DLD1 (cell line): ENCODE data around the gene SERPINE3.

Source experiments
- in situ Hi-C: cut with HindIII; loops from 2 replicates; pipeline ENCODE4 v1.10.0; 2017; ENCODE audit warnings: low sequenced_read_pairs

The SERPINE3 gene

GRCh38 chr13:51327961-51328360 lies 11.5 kb upstream of the SERPINE3 start:
- in situ Hi-C loops = no loop called here

- in situ Hi-C loops = no loop called here
Observed at GRCh38 chr13:51328488-51328887, 11.0 kb upstream of the SERPINE3 start.

- in situ Hi-C loops = no loop called here
Observed at GRCh38 chr13:51329606-51330005, 9.9 kb upstream of the SERPINE3 start.

GRCh38 chr13:51330791-51331190 lies 8.7 kb upstream of the SERPINE3 start:
- in situ Hi-C loops = no loop called here

- in situ Hi-C loops = no loop called here
Observed at GRCh38 chr13:51331354-51331861, 8.1 kb upstream of the SERPINE3 start.

GRCh38 chr13:51332566-51333361 lies 6.7 kb upstream of the SERPINE3 start:
- in situ Hi-C loops = no loop called here

- in situ Hi-C loops = no loop called here
Observed at GRCh38 chr13:51333421-51333820, 6.1 kb upstream of the SERPINE3 start.

GRCh38 chr13:51333826-51334225 lies 5.7 kb upstream of the SERPINE3 start:
- in situ Hi-C loops = no loop called here

GRCh38 chr13:51336746-51337145 lies 2.7 kb upstream of the SERPINE3 start:
- in situ Hi-C loops = no loop called here

- in situ Hi-C loops = no loop called here
Observed at GRCh38 chr13:51339952-51340732, 651 bp downstream of the SERPINE3 start.

- in situ Hi-C loops = no loop called here
Observed at GRCh38 chr13:51341232-51341631, 1.7 kb downstream of the SERPINE3 start.

GRCh38 chr13:51341791-51342190 lies 2.3 kb downstream of the SERPINE3 start:
- in situ Hi-C loops = no loop called here

- in situ Hi-C loops = no loop called here
Observed at GRCh38 chr13:51342706-51343105, 3.2 kb downstream of the SERPINE3 start.

- in situ Hi-C loops = no loop called here
Observed at GRCh38 chr13:51343475-51343874, 4.0 kb downstream of the SERPINE3 start.

- in situ Hi-C loops = no loop called here
Observed at GRCh38 chr13:51346397-51346796, 6.9 kb downstream of the SERPINE3 start.

GRCh38 chr13:51347099-51347498 lies 7.6 kb downstream of the SERPINE3 start:
- in situ Hi-C loops = no loop called here

- in situ Hi-C loops = no loop called here
Observed at GRCh38 chr13:51348069-51348967, 8.8 kb downstream of the SERPINE3 start.

GRCh38 chr13:51349016-51349415 lies 9.5 kb downstream of the SERPINE3 start:
- in situ Hi-C loops = no loop called here

GRCh38 chr13:51355217-51355616 lies 15.7 kb downstream of the SERPINE3 start:
- in situ Hi-C loops = no loop called here

- in situ Hi-C loops = no loop called here
Observed at GRCh38 chr13:51357928-51358595, 18.6 kb downstream of the SERPINE3 start.
